HG03060 (cell line): ENCODE data around the gene RGS13.

Experiments used
- ATAC-seq: cut with Tn5 transposase; IDR thresholded peaks from one replicate; pipeline ENCODE4 v1.9.1; 2021; ENCODE audit warnings: low read depth, moderate number of reproducible peaks; ENCODE audit not compliant: unreplicated experiment

Gene RGS13, protein sequence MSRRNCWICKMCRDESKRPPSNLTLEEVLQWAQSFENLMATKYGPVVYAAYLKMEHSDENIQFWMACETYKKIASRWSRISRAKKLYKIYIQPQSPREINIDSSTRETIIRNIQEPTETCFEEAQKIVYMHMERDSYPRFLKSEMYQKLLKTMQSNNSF

GRCh38 chr1:192635939-192636338, at the start of gene RGS13:
Gene RGS13, plus strand, starts transcription at chr1:192636147. Its CDS starts 8,188 bp downstream, at chr1:192644335.
- ATAC-seq = no peak

GRCh38 chr1:192587386-192588266, 48.3 kb upstream of the RGS13 start:
- ATAC-seq = no peak

DNA sequence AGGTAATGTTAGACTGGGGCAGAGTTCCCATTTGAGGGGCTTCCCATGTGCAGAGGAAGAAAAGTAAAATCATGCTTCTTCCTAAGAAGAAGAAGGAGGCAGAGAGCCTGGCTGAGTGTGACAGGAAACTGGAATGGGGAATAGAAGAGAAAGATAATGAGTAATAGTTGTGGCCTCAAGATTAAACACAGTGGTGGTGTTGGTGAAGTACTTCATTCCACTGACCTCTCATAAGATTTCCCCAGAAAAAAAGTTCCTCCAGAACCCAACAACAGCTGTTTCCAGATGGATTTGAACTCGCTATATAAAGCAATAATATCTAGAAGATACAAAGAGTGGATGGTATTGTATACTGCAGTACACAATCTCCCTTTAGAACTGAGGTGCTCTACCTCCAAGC, 47.4 kb upstream of the RGS13 start:
- ATAC-seq = no peak

- ATAC-seq = no peak
Measured at GRCh38 chr1:192589813-192590212, 46.1 kb upstream of the RGS13 start.

DNA sequence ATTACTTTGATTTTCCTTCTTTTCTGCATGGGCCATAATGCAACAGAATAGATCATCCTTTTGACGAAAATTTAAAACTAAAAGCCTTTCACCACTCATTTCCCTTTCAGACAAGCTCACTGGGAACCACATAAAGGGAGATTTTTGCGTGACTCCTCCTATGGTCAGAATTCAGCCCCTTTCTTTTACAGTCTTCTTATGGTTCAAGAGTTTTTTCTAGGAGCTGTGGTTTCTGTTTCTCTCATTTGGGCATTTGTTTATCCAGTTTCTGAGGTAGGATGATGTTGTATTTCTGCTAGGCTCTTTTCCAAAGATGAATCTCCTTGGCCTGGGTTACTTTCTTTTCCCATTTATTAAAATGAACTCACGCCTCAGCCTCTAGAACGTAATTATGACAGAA, 43.4 kb upstream of the RGS13 start:
- no peak for ATAC-seq

GRCh38 chr1:192592981-192593708, 42.8 kb upstream of the RGS13 start:
- ATAC-seq = no peak

GRCh38 chr1:192595299-192595698, 40.6 kb upstream of the RGS13 start:
- no peak for ATAC-seq

- no peak for ATAC-seq
Measured at GRCh38 chr1:192598589-192598988, 37.4 kb upstream of the RGS13 start.

DNA sequence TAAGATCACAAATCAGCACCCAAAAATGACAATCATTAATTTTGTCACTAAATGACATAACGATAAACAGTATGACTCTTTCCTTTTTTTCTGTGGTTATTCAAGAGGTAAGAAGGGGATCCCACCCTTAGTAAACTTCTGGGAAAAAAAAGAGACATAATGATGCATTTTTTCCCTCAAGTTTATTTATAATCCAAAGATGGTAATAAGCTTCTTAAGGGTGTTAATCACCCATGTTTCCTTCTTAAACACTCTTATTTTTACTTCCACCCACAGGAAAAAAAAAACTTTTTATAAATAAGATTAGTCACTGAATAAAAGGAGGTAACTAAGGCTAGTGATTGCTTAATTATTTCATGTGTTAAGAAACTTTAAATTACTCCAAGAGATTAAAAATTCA, 35.7 kb upstream of the RGS13 start:
- ATAC-seq = no peak

DNA sequence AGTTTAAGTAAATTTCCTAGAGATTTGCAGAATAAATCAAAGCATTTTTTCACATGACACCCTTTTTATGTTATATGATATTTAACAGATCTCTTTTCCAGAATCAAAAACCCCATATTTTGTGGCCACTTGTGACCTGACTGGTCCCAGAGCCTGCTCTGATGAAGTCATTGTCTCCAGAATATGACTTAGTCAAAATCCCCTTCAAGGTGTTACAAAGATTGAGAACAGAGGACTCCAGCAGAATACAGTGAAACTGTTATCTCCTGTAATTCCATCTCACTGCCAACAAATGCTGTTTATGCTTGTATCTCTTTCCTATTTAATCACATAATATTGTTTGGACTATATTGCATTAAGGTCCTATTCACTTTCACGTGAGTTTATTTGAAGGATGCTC, 34.8 kb upstream of the RGS13 start:
- ATAC-seq = no peak

- ATAC-seq = no peak
Measured at GRCh38 chr1:192601567-192601966, 34.4 kb upstream of the RGS13 start.

DNA sequence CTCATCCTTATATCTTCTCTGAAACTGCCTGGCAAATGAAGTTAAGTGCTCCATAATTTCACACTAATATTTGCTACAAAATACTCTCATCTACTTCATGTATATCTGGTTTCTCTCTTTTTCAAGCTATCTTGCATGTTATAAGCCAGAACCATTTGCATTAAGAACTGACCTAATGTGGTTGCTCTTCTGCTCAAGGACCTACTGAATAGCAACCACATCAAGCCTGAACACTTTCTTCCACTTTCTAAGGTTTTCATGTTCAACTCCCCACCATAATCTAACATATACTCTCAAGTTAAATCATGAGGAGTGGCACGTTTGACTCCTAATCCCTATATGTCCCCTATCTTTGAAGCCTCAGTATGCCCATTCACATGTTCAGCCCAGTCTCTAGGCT, 33.2 kb upstream of the RGS13 start:
- no peak for ATAC-seq

GRCh38 chr1:192603218-192603787, 32.6 kb upstream of the RGS13 start:
- no peak for ATAC-seq

GRCh38 chr1:192604979-192605620, 30.8 kb upstream of the RGS13 start:
- ATAC-seq = peak; percentile 31

DNA sequence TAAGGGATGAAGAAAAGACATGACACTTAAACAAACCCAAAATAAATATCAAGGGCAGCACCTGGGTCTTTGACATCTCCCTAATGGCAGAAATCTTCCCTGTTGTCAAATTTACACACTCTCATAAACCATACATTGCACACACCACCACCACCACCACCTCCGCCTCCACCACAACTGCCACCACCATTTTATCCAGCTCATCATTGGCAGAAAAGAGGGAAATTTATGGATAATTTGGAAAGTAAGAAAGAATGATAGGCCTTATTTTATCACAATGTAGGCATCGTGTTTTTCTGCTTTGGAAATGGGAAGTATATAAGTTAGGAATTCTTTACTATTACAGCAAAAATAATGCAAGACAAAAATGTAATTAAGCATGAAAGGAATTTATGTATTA, 27.3 kb upstream of the RGS13 start:
- no peak for ATAC-seq

GRCh38 chr1:192609110-192610079, 26.6 kb upstream of the RGS13 start:
- ATAC-seq = peak; percentile 97

DNA sequence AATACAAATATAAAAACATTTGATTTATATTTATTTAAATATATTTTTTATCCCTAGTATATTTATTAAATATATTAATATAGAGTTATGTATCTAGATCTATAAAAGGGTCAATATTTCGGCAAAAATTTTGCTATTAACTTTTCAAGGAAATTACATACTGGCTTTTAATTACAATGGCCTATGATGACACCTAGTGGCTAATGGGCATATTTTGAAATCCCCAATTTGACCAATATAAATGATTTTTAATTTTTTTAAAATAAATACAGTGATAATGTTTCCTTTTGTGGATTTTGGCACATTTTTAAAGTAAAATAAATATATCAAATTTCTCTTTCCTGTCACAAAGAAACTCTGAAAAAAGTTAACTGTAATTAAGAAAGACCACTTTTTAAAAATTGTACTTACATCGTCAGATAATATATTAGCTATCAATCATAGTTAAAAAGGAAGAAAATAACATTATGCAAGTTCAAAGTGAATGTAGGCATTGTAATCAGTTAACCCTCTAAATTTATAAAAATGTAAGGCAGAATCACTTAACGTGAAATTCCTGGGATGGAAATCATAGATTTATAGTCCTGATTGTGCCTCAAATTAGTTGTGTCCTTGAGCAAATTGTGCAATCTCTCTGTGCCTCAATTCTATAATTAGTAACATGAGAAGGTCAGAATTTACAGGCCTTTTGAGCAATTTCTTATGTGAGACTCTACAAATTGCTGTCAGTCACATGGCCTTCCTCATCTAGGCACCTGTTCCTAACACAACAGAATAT, 25.6 kb upstream of the RGS13 start:
- no peak for ATAC-seq

- ATAC-seq = peak; percentile 75
Measured at GRCh38 chr1:192615055-192615454, 20.9 kb upstream of the RGS13 start.
